GM10847 (cell line): ENCODE measurements around the gene ZNF660.

Experiments used
- POLR2A ChIP-seq: IDR thresholded peaks from 2 replicates; pipeline ENCODE4 v1.6.1; 2011; ENCODE audit not compliant: insufficient read length; ENCODE audit errors: extremely low read depth

The ZNF660 gene

DNA sequence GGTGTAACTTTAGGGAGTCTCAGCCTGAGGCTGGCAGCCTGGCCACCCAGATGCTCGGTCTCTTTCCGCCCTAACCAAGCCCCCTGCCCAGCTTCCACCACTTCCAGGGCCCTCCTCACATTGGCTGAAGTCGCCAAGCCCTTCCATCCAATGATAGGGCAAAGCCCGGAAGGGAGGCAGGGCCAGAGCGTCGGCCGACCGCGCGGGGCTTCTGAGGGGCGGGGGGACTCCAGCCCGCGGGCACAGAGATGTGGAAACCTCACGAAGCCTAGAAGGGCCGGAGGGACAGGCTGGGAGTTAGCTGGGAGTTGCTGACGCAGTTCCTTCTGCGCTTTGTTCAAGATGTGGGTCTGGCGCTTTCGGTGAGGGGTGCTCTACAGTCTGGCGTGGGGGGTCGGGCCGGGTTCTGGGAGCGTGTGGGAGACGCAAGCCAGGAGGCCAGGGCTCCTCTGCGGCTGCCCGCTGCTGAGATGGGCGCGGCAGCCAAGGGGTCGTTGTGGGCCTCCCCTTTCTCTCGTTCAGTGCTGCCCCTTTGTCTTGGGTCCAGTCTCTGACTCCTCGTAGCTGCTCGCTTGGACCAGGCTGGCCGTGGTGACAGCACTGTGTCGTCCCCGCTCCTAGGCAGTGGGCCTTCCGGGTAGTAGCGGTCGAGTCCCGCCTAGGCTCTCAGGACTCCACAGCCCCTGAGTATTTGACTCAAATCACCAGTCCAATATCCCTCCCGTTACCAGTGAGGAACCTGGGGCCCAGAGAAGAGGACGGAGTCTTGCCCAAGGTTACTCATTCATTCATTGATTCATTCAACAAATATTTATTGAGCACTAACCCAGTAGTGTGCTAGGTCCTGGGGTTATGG is at the start of gene ZNF660:
Gene ZNF660, plus strand, starts transcription at position 319 of the 856 bp plus-strand sequence. CDS start 9,230 bp downstream, outside the sequence.
- no peak for TF ChIP-seq POLR2A

DNA sequence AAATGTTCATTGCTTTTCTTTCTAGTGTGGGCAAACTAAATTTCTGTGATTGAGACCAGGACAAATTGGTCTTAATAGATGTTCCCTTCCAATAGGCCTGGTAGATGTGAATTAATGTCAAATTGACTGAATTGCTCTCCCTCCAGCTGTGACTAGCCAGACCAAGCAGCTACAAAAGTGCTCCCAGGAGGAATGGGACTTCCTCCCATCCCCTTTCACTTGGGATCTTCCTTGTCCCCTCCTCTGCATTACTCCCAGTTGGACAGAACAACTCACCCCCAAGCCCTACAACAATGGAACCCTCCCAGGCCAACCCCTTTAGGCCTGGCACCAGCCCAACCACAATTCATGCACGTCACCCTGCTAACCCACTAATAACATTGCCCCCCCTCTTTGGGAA is 49.4 kb upstream of the ZNF660 start:
- TF ChIP-seq POLR2A, result no peak

DNA sequence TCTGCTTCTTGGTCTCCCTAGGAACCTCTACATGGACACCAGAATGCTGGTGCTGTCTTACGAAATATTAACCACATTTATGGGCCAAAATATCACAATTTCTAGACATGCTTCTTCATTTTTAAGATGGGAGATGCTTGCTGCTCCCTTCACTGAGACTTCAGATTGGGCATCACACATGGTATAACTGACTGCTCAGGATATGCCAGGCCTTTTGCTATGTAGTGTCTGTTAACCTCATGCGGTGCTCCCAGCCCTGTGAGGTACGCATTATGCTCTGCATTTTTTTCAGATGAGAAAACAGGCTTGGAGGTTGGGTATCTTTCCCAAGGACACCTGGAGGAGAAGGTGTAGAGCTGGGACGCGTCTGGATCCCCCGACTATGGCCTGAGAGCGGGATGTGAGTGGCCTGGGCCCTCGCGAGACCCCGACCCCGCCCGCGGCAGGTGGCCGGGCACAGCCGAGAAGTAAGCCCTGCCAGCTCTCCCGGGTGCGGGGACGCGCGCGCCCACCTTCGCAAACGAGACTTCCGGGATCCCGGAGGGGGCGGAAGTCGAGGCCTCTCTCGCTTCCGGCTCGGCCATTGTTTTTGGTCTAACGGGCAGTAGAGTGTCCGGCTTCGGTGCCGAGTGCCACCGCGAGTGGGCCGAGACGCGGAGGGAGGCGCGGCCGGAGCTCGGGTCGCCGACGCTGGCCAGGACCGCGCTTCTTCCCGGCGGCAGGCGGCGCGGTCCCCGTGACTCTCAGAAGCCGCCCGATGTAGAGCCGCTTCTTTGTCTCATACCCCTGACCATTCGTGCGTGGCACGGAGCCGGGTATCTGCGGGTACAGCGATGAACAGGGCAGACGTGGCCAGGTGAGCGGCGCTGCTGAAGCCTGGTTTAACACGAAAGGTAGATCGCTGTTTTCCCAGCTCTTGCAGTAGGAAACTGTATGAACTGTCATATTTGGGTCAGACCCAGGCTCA is 29.9 kb upstream of the ZNF660 start, which contains the start of gene ZKSCAN7:
Gene ZKSCAN7, plus strand, starts transcription at position 568 of the 967 bp plus-strand sequence. CDS start 1,855 bp downstream, outside the sequence.
- TF ChIP-seq POLR2A, result no peak

DNA sequence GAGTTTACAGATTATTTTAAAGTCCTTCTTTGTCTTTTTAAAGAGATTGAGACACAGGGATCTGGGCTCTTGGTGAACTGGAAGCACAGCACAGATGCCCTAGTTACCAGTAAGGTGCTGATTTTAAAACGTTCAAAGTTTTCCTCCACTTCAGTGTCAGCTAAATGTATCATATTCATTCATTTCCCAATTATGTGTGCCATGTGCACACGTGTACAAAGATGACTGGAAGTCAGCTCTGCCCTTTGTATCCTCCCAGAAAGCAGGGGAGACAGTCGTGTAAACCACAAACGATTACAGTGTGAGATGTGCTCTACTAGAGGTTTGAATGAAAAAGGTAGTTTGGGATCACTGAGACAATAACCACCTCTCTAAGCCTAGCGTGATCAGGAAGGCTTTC is 29.0 kb upstream of the ZNF660 start:
- no peak for TF ChIP-seq POLR2A

DNA sequence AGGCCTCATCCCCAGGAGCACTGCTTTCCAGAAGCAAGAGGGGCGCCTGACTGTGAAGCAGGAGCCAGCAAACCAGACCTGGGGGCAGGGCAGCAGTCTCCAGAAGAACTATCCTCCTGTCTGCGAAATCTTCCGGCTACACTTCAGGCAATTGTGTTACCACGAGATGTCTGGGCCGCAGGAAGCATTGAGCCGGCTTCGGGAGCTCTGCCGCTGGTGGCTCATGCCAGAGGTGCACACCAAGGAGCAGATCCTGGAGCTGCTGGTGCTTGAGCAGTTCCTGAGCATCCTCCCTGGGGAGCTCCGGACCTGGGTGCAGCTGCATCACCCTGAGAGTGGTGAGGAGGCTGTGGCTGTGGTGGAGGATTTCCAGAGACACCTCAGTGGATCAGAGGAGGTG is 27.7 kb upstream of the ZNF660 start:
- TF ChIP-seq POLR2A, result no peak

DNA sequence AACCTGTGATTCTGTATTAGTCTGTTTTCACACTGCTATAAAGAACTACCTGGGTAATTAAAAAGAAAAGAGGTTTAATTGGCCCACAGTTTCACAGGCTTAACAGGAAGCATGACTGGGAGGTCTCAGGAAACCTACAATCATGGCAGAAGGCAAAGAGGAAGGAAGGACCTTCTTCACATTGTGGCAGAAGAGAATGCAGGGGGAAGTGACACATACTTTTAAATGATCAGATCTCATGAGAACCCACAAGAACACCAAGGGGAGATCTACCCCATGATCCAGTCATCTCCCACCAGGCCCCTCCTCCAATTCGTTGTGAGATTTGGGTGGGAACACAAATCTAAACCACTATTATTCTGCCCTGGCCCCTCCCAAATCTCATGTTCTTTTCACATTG is 23.7 kb upstream of the ZNF660 start:
- TF ChIP-seq POLR2A, result no peak

DNA sequence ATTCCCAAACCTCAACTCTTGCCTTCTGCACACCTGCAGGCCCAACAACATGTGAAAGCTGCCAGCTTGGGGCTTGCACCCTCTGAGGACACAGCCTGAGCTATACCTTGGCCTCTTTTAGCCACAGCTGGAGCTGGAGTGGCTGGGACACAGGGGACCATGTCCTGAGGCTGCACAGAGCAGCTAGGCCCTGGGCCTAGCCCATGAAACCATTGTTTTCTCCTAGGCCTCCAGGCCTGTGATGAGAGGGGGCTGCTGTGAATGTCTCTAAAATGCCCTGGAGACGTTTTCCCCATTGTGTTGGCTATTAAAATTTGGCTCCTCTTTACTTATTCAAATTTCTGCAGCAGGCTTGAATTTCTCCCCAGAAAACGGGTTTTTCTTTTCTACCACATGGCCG is 22.6 kb upstream of the ZNF660 start:
- no peak for TF ChIP-seq POLR2A

DNA sequence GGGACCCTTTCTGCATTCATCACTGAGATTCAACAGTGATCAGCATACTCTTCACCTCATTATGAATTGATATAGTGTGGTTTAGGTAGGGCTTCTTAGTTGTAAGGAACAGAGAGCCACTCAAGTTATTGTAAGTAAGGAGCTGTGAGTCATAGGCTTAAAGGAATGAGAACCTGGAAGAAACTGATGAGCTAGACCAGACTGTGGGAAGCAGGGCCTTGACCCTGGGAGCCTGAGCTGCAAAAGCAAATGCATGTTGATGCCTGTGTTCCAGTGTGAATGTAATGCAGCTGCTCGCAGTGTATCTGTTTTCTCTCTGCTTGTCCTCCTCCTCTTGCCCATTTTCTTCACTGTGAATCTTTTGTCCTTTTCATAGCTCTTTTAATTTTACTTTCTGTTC is 16.2 kb upstream of the ZNF660 start:
- TF ChIP-seq POLR2A, result no peak

DNA sequence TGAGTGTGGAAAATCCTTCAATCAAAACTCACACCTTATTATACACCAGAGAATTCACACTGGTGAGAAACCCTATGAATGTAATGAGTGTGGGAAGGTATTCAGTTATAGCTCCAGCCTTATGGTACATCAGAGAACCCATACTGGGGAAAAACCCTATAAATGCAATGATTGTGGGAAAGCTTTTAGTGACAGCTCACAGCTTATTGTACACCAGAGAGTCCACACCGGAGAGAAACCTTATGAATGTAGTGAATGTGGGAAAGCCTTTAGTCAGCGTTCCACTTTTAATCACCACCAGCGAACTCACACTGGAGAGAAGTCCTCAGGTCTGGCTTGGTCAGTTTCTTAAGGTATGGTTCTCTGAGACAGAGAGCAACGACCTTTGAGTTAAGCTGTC is 13.7 kb upstream of the ZNF660 start:
- no peak for TF ChIP-seq POLR2A

DNA sequence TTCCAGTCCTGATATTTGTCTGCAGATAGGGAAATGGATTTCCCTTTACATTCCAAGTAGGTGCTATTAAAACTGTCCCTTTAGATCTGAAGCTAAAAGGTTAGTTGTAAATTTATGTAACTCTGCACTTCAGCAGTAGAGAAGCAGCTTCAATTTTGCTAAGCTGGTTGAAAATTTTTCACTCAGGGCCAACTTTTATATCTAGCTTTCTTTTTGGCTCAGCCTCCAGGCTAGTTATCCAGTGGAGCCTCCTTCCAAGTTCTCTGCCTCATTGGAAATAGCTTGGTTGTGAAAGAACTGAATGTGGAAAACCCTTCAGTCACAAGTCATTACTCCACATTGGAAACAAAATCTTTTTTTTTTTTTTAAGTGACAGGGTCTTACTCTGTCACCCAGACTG is 8.2 kb upstream of the ZNF660 start:
- no peak for TF ChIP-seq POLR2A

DNA sequence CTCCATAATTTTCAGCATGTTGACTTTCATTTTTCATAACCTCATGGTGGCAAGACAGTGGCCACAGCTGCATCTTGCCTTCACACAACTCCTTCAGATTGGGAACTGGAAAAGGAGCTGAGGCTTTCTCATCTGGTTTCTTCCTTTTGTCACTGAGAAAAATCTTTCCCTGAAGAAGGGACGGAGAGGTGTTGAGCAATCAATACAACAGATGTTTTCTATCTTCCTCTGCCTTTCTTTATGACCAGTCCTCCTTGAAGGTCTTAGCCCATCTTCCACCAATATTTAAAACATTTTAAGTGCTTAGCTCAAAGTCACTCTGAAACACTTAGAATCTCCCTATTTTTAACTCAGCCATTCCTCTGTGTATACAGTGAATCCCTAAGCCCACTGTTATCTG is 11.9 kb downstream of the ZNF660 start:
- no peak for TF ChIP-seq POLR2A

DNA sequence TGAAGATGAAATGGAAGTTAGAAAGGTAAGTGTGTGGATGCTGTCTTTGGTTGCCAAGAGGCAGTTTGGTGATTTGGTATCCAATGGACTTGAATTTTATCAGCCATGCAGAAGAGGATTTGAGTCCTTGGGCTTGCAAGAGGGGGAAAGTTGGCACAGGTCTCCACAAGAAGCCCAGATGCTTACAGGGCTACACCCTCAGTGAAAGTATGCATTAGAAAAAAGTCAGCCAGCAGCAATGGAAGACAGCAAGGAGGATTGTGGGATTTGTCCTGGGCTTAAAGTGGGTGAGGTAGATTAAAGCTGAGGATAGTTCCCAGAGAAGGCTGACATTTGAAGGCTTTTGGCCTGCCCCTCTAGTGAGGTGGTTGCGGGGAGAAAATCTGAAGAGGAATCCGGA is 17.0 kb downstream of the ZNF660 start:
- TF ChIP-seq POLR2A, result no peak

DNA sequence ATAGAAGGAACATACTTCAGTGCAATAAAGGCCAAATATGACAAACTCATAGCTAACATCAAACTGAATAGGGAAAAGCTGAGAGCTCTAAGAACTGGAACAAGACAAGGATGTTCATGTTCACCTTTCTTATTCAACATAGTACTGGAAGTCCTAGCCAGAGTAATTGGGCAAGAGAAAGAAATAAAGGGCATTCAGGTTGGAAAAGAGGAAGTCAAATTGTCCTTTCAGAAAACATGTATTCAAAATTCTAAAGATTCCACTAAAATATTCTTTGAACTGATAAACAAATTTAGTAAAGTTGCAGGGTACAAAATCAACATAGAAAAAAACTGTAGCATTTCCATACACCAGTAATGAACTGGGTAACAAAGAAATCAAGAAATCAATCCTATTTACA is 27.9 kb downstream of the ZNF660 start:
- TF ChIP-seq POLR2A, result no peak

DNA sequence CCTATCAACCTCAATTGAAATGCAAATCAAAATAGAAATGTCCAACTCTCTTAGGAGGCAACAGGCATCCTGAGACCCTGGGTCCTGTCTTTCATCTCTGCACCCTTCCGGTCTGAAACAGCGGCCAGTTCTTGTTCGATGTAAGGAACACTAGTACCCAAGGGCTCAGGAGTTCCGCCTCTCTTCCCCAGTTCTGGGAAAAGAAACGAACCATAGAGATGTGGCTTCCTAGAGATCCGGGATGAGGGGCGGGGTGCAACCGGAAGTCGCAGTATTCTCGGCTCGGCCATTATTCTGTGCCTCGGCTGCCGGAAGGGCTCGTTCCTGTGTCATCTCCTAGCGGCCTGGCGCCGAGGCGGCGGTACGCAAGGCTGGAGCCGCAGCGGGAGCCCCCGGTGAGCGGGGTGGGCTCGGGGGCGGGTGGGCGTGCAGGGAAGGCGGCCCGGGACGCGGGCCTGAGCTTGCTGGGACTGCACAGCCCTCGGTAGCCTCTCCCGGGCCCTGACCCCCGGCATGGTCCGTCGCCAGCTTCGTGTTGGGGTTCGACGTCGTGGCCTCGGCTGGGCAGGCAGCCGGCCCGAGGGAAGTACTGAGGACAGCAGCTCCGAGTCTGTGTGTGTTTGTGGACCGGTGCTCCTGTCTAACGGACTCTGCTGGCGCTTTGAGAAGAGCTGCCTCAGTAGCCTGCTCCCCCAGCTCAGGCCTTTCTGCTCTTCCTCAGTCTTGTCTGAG is 40.2 kb downstream of the ZNF660 start, which contains the start of gene ZNF197:
Gene ZNF197, plus strand, starts transcription at position 288 of the 732 bp plus-strand sequence. CDS start 4,119 bp downstream, outside the sequence.
- peak; percentile 59 for TF ChIP-seq POLR2A

DNA sequence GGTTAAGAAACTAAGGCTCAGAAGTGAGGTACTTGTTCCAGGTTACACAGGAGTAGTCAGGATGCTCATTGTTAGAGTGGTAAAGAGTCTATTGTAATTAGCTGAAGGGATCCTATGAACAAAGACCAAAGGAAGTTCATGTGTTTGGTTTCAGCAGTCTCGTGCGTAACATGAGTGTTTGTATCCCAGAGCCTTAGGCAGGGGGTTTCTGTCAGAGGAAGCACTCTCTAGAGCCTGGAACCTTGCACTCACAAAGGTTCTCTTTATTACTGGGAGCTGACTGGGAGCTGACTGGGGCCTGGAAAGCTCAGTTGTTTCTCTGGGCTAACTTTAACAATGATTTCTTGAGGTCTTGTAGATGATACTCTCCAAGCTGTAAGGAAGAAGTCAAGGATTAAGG is 44.0 kb downstream of the ZNF660 start:
- no peak for TF ChIP-seq POLR2A

DNA sequence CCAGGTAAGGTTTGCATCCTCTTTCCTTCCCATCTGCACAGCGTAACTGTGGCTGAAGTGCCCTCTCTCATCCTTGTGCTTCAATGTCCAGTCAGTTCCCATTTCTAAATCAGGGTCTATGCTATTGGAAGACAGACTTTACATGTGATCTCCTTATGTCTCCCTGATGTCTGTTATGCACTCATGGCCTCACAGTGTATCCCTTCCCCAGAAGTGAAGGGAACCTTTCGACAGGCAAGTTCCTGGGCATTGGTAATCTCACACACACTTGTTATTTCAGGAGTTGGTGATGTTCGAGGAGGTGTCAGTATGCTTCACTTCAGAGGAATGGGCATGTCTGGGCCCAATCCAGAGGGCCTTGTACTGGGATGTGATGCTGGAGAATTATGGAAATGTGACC is 47.4 kb downstream of the ZNF660 start:
- no peak for TF ChIP-seq POLR2A

DNA sequence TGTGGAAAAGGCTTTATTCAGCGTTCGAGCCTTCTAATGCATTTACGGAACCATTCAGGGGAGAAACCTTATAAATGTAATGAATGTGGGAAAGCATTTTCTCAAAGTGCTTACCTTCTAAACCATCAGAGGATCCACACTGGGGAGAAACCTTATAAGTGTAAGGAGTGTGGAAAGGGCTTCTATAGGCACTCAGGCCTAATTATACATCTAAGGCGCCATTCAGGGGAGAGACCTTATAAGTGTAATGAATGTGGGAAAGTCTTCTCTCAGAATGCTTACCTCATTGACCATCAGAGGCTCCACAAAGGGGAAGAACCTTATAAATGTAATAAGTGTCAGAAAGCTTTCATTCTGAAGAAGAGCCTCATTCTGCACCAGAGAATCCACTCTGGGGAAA is 57.6 kb downstream of the ZNF660 start:
- TF ChIP-seq POLR2A, result no peak
